ENCODE results near the gene ACTG1.

DNA sequence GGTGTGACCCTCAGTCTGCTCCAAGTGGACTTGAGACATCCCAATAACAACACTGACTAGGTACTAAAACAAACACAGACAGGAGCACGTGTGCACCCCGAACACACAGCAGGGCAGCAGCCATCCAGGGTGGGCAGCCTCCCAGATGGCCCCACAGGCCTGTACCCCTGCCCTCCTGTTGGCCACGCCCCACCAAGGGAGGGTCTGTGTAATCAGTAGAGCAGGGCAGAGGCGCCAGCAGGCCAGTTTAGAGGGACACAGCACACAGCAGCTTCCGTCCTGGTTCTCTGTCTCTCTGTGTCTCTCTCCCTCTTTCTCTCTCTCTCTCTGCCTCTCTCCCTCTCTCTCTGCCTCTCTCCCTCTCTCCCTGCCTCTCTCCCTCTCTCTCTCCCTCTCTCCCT lies 21.4 kb downstream of the ACTG1 start:
- no peak for TF ChIP-seq SP1 (IDR thresholded peaks at IDR 0.05)
- TF ChIP-seq BHLHE40 (IDR thresholded peaks at IDR 0.05; ENCODE audit: borderline replicate concordance): no peak
- TF ChIP-seq ZNF384 (IDR thresholded peaks at IDR 0.05): no peak
- TF ChIP-seq FOXK2 (IDR thresholded peaks at IDR 0.05): no peak
- no peak for TF ChIP-seq ARNT (IDR thresholded peaks at IDR 0.05)
- no peak for TF ChIP-seq ELF4 (IDR thresholded peaks at IDR 0.05)

Measured in HEK293T (cell line).